ENCODE measurements around the gene KCMF1.
A peak's percentile ranks its signal among the peaks of the same experiment; 100 is the strongest.

Gene KCMF1

GRCh38 chr2:84959095-84959565 lies 11.8 kb upstream of the KCMF1 start:
- in situ Hi-C loops (cut with HindIII; ENCODE audit: low pct_unique_long_range_greater_than_20kb, low sequenced_read_pairs) = no loop called here
- no peak for DNase-seq (ENCODE audit: low read depth in 1 of 2, low spot score in 1 of 2)
- TF ChIP-seq JUND (IDR thresholded peaks at IDR 0.05; ENCODE audit: low read depth) = no peak

- peak in 1 of 2 experiments; percentile 31 for DNase-seq (ENCODE audit: low read depth in 1 of 2, low spot score in 1 of 2)
- in situ Hi-C loops (cut with HindIII; ENCODE audit: low pct_unique_long_range_greater_than_20kb, low sequenced_read_pairs) = no loop called here
- no peak for TF ChIP-seq JUND (IDR thresholded peaks at IDR 0.05; ENCODE audit: low read depth)
These were observed 11.1 kb upstream of the KCMF1 start for GRCh38 chr2:84959566-84960506.

- no peak for TF ChIP-seq JUND (IDR thresholded peaks at IDR 0.05; ENCODE audit: low read depth)
- DNase-seq (ENCODE audit: low read depth in 1 of 2, low spot score in 1 of 2) = no peak
- in situ Hi-C loops (cut with HindIII; ENCODE audit: low pct_unique_long_range_greater_than_20kb, low sequenced_read_pairs) = no loop called here
These were observed 8.0 kb upstream of the KCMF1 start for GRCh38 chr2:84962917-84963316.

- TF ChIP-seq JUND (IDR thresholded peaks at IDR 0.05; ENCODE audit: low read depth) = no peak
- no peak for DNase-seq (ENCODE audit: low read depth in 1 of 2, low spot score in 1 of 2)
- in situ Hi-C loops (cut with HindIII; ENCODE audit: low pct_unique_long_range_greater_than_20kb, low sequenced_read_pairs) = no loop called here
These were observed 7.7 kb upstream of the KCMF1 start for GRCh38 chr2:84963323-84963691.

GRCh38 chr2:84963692-84964405 lies 7.1 kb upstream of the KCMF1 start:
- DNase-seq (ENCODE audit: low read depth in 1 of 2, low spot score in 1 of 2) = no peak
- TF ChIP-seq JUND (IDR thresholded peaks at IDR 0.05; ENCODE audit: low read depth) = no peak
- in situ Hi-C loops (cut with HindIII; ENCODE audit: low pct_unique_long_range_greater_than_20kb, low sequenced_read_pairs) = no loop called here

GRCh38 chr2:84964406-84965191 lies 6.4 kb upstream of the KCMF1 start:
- TF ChIP-seq JUND (IDR thresholded peaks at IDR 0.05; ENCODE audit: low read depth) = no peak
- DNase-seq (ENCODE audit: low read depth in 1 of 2, low spot score in 1 of 2) = no peak
- in situ Hi-C loops (cut with HindIII; ENCODE audit: low pct_unique_long_range_greater_than_20kb, low sequenced_read_pairs) = no loop called here

- in situ Hi-C loops (cut with HindIII; ENCODE audit: low pct_unique_long_range_greater_than_20kb, low sequenced_read_pairs) = no loop called here
- DNase-seq (ENCODE audit: low read depth in 1 of 2, low spot score in 1 of 2) = no peak
- TF ChIP-seq JUND (IDR thresholded peaks at IDR 0.05; ENCODE audit: low read depth) = no peak
These were observed 5.8 kb upstream of the KCMF1 start for GRCh38 chr2:84965192-84965516.

- no peak for DNase-seq (ENCODE audit: low read depth in 1 of 2, low spot score in 1 of 2)
- TF ChIP-seq JUND (IDR thresholded peaks at IDR 0.05; ENCODE audit: low read depth) = no peak
- in situ Hi-C loops (cut with HindIII; ENCODE audit: low pct_unique_long_range_greater_than_20kb, low sequenced_read_pairs) = no loop called here
These were observed 5.1 kb upstream of the KCMF1 start for GRCh38 chr2:84965827-84966226.

GRCh38 chr2:84966731-84967130 lies 4.2 kb upstream of the KCMF1 start:
- TF ChIP-seq JUND (IDR thresholded peaks at IDR 0.05; ENCODE audit: low read depth) = no peak
- in situ Hi-C loops (cut with HindIII; ENCODE audit: low pct_unique_long_range_greater_than_20kb, low sequenced_read_pairs) = no loop called here
- DNase-seq (ENCODE audit: low read depth in 1 of 2, low spot score in 1 of 2) = no peak

GRCh38 chr2:84969511-84970209 lies 1.3 kb upstream of the KCMF1 start:
- in situ Hi-C loops (cut with HindIII; ENCODE audit: low pct_unique_long_range_greater_than_20kb, low sequenced_read_pairs) = no loop called here
- no peak for TF ChIP-seq JUND (IDR thresholded peaks at IDR 0.05; ENCODE audit: low read depth)
- no peak for DNase-seq (ENCODE audit: low read depth in 1 of 2, low spot score in 1 of 2)

GRCh38 chr2:84970210-84970867 lies 622 bp upstream of the KCMF1 start:
- no peak for TF ChIP-seq JUND (IDR thresholded peaks at IDR 0.05; ENCODE audit: low read depth)
- peak; percentile 44 to 45 for DNase-seq (ENCODE audit: low read depth in 1 of 2, low spot score in 1 of 2)
- in situ Hi-C loops (cut with HindIII; ENCODE audit: low pct_unique_long_range_greater_than_20kb, low sequenced_read_pairs) = no loop called here

Data from T47D (cell line).